AG09319 (cell line): ENCODE measurements around the gene RBKS.

Source experiments
- DNase-seq: peaks from one replicate; pipeline ENCODE4 v3.0.0-alpha.2; 2010; ENCODE audit warnings: low read depth; ENCODE audit errors: extremely low read depth
- TF ChIP-seq, protein P1 (sequence below): IDR thresholded peaks from 2 replicates; pipeline ENCODE4 v1.5.1; 2011; ENCODE audit warnings: low read depth, mild to moderate bottlenecking, inconsistent platforms, low read length, moderate library complexity

Gene RBKS

GRCh38 chr2:27734305-27734704 lies 155.9 kb downstream of the RBKS start:
- TF ChIP-seq, protein P1, sequence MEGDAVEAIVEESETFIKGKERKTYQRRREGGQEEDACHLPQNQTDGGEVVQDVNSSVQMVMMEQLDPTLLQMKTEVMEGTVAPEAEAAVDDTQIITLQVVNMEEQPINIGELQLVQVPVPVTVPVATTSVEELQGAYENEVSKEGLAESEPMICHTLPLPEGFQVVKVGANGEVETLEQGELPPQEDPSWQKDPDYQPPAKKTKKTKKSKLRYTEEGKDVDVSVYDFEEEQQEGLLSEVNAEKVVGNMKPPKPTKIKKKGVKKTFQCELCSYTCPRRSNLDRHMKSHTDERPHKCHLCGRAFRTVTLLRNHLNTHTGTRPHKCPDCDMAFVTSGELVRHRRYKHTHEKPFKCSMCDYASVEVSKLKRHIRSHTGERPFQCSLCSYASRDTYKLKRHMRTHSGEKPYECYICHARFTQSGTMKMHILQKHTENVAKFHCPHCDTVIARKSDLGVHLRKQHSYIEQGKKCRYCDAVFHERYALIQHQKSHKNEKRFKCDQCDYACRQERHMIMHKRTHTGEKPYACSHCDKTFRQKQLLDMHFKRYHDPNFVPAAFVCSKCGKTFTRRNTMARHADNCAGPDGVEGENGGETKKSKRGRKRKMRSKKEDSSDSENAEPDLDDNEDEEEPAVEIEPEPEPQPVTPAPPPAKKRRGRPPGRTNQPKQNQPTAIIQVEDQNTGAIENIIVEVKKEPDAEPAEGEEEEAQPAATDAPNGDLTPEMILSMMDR, result no peak
- DNase-seq, result no peak
